H9 (cell line): ENCODE measurements around the gene MOB3B. TPM values are rescaled to one million over a fixed set of nuclear protein-coding genes. Genes with fewer than 3 reads are reported as not detected.
A peak's percentile ranks its signal among the peaks of the same experiment; 100 is the strongest.

ENCODE experiments used
- DNase-seq: peaks from one replicate; pipeline ENCODE4 v3.0.0-alpha.2; 2017
- H2AFZ ChIP-seq: one replicate; pipeline ENCODE4 v1.6.1; 2013; ENCODE audit warnings: mild to moderate bottlenecking, low read length, control low read depth, moderate library complexity
- H2AK5ac ChIP-seq: 2 replicates; pipeline ENCODE4 v1.6.1; 2013; ENCODE audit warnings: low read length, control low read depth, mixed read lengths; ENCODE audit not compliant: insufficient read length
- H2BK120ac ChIP-seq: one replicate; pipeline ENCODE4 v1.6.1; 2013; ENCODE audit warnings: low read depth, mild to moderate bottlenecking, low read length, control low read depth, inconsistent platforms; ENCODE audit not compliant: poor library complexity, severe bottlenecking
- H2BK12ac ChIP-seq: 2 replicates; pipeline ENCODE4 v1.6.1; 2013; ENCODE audit warnings: low read length, control low read depth, mixed read lengths, low read depth; ENCODE audit not compliant: insufficient read length
- H2BK15ac ChIP-seq: 2 replicates; pipeline ENCODE4 v1.6.1; 2013; ENCODE audit warnings: low read depth, low read length, control low read depth
- H2BK20ac ChIP-seq: one replicate; pipeline ENCODE4 v1.6.1; 2013; ENCODE audit warnings: low read depth, mild to moderate bottlenecking, low read length, control low read depth, inconsistent platforms; ENCODE audit not compliant: poor library complexity, severe bottlenecking
- H2BK5ac ChIP-seq: 2 replicates; pipeline ENCODE4 v1.6.1; 2013; ENCODE audit warnings: low read length, control low read depth, mixed read lengths; ENCODE audit not compliant: insufficient read length
- H3K14ac ChIP-seq: 2 replicates; pipeline ENCODE4 v1.6.1; 2013; ENCODE audit warnings: low read length, control low read depth; ENCODE audit not compliant: insufficient read depth
- H3K18ac ChIP-seq: 2 replicates; pipeline ENCODE4 v1.6.1; 2013; ENCODE audit warnings: low read depth, mild to moderate bottlenecking, mixed read lengths, low read length, control low read depth; ENCODE audit not compliant: insufficient read length
- H3K23ac ChIP-seq: 2 replicates; pipeline ENCODE4 v1.6.1; 2013; ENCODE audit warnings: low read length, control low read depth, mixed read lengths, low read depth; ENCODE audit not compliant: insufficient read length
- H3K23me2 ChIP-seq: 2 replicates; pipeline ENCODE4 v1.6.1; 2013; ENCODE audit warnings: low read depth, mild to moderate bottlenecking, mixed read lengths, low read length, control low read depth; ENCODE audit not compliant: insufficient read length, poor library complexity, severe bottlenecking
- H3K27ac ChIP-seq: 2 replicates; pipeline ENCODE4 v1.5.1; 2013; ENCODE audit warnings: low read length, control low read depth, mixed read lengths, low read depth; ENCODE audit not compliant: insufficient read length
- H3K27me3 ChIP-seq: 2 replicates; pipeline ENCODE4 v1.6.1; 2013; ENCODE audit warnings: low read length, control low read depth, inconsistent platforms; ENCODE audit not compliant: insufficient read depth
- H3K4ac ChIP-seq: 2 replicates; pipeline ENCODE4 v1.6.1; 2013; ENCODE audit warnings: low read depth, mild to moderate bottlenecking, control low read depth, inconsistent platforms, low read length, moderate library complexity
- H3K4me1 ChIP-seq: 2 replicates; pipeline ENCODE4 v1.6.1; 2013; ENCODE audit warnings: low read length, control low read depth, inconsistent platforms; ENCODE audit not compliant: insufficient read depth
- H3K4me2 ChIP-seq: 2 replicates; pipeline ENCODE4 v1.6.1; 2013; ENCODE audit warnings: low read length, control low read depth, mixed read lengths; ENCODE audit not compliant: insufficient read length, insufficient read depth
- H3K56ac ChIP-seq: 2 replicates; pipeline ENCODE4 v1.6.1; 2013; ENCODE audit warnings: low read depth, mild to moderate bottlenecking, mixed read lengths, low read length, control low read depth; ENCODE audit not compliant: insufficient read length
- H3K79me1 ChIP-seq: 2 replicates; pipeline ENCODE4 v1.6.1; 2013; ENCODE audit warnings: low read depth, mild to moderate bottlenecking, moderate library complexity, low read length, control low read depth, inconsistent platforms; ENCODE audit not compliant: insufficient read depth, poor library complexity, severe bottlenecking
- H3K79me2 ChIP-seq: 2 replicates; pipeline ENCODE4 v1.6.1; 2013; ENCODE audit warnings: low read length, control low read depth, inconsistent platforms; ENCODE audit not compliant: insufficient read depth
- H3K9ac ChIP-seq: 2 replicates; pipeline ENCODE4 v1.6.1; 2013; ENCODE audit warnings: low read length, control low read depth, mixed read lengths; ENCODE audit not compliant: insufficient read length; ENCODE audit errors: extremely low read depth
- H3K9me3 ChIP-seq: one replicate; pipeline ENCODE4 v1.6.1; 2013; ENCODE audit warnings: low read depth, low read length, inconsistent platforms; ENCODE audit not compliant: control insufficient read depth
- H3T11ph ChIP-seq: one replicate; pipeline ENCODE4 v1.6.1; 2013; ENCODE audit warnings: mild to moderate bottlenecking, low read length, control low read depth, inconsistent platforms
- H4K20me1 ChIP-seq: one replicate; pipeline ENCODE4 v1.6.1; 2013; ENCODE audit not compliant: control insufficient read depth, insufficient read length, insufficient read depth
- H4K5ac ChIP-seq: 2 replicates; pipeline ENCODE4 v1.6.1; 2013; ENCODE audit warnings: low read depth, mild to moderate bottlenecking, mixed read lengths, low read length, control low read depth; ENCODE audit not compliant: insufficient read length
- H4K8ac ChIP-seq: replicated peaks from 2 replicates; pipeline ENCODE4 v1.6.1; 2013; ENCODE audit warnings: low read length, control low read depth, mixed read lengths, low read depth; ENCODE audit not compliant: insufficient read length
- H4K91ac ChIP-seq: 2 replicates; pipeline ENCODE4 v1.6.1; 2013; ENCODE audit warnings: low read depth, mild to moderate bottlenecking, moderate library complexity, mixed read lengths, low read length, control low read depth; ENCODE audit not compliant: insufficient read length
- H3K27ac Mint-ChIP-seq, 3 experiments: 2 replicates in 2 of 3; 3 replicates in 1 of 3; pipeline ENCODE4 v1.8.0; 2020 to 2021; ENCODE audit warnings: mixed read lengths in 3 of 3, mild to moderate bottlenecking in 1 of 3, moderate library complexity in 1 of 3
- H3K27me3 Mint-ChIP-seq: 2 replicates; pipeline ENCODE4 v1.8.0; 2021; ENCODE audit warnings: low read depth, mild to moderate bottlenecking, moderate library complexity, mixed read lengths
- H3K36me3 Mint-ChIP-seq, 3 experiments: 2 replicates in 2 of 3; 3 replicates in 1 of 3; pipeline ENCODE4 v1.8.0; 2020 to 2021; ENCODE audit warnings: low read depth in 3 of 3, mixed read lengths in 3 of 3; ENCODE audit not compliant: insufficient read depth in 1 of 3
- H3K4me1 Mint-ChIP-seq, 2 experiments: 2 replicates each; pipeline ENCODE4 v1.8.0; 2020; ENCODE audit warnings: mixed read lengths in 2 of 2
- H3K4me3 Mint-ChIP-seq, 2 experiments: 2 replicates in 1 of 2; 3 replicates in 1 of 2; pipeline ENCODE4 v1.8.0; 2020 to 2021; ENCODE audit warnings: mild to moderate bottlenecking in 2 of 2, mixed read lengths in 2 of 2, moderate library complexity in 1 of 2
- H3K9me3 Mint-ChIP-seq, 2 experiments: 2 replicates in 1 of 2; 3 replicates in 1 of 2; pipeline ENCODE4 v1.8.0; 2020; ENCODE audit warnings: mild to moderate bottlenecking in 2 of 2, mixed read lengths in 2 of 2, moderate library complexity in 1 of 2
- CTCF ChIP-seq: fragments of 200-600 bp; sonication (generic); conservative IDR thresholded peaks from 3 replicates; pipeline ENCODE4 v1.8.0; 2021; ENCODE audit warnings: antibody characterized with exemption, mild to moderate bottlenecking
- WGBS: extraction: QIAGEN DNeasy Blood & Tissue Kit; methylation state at CpG from one replicate; pipeline ENCODE4 v1.1.7; 2013; ENCODE audit warnings: missing lambda C conversion rate, low lambda C conversion rate, mixed read lengths; ENCODE audit not compliant: insufficient read length; ENCODE audit errors: extremely low coverage; 5-methylcytosine and 5-hydroxymethylcytosine counted together
- total RNA-seq: library from RNA; stranded (reverse); gene quantifications from 2 replicates; pipeline ENCODE4 v1.2.1, GENCODE V29; 2021

MOB3B gene
- total RNA-seq, 1 experiment from 2014 or later, result 9.8 TPM

- Histone ChIP-seq H4K20me1 (no peaks in the 10 kb centered on the region), H3K79me2 (no peaks in the 10 kb centered on the region), H3K27me3 (no peaks in the 10 kb centered on the region), H3K27ac (no peak overlapping the region), H3K9ac (no peak overlapping the region), H3K9me3 (no peaks in the 10 kb centered on the region), H3K56ac (no peak overlapping the region), H3K23me2 (no peaks in the 10 kb centered on the region), H2BK120ac (no peak overlapping the region), H3T11ph (no peak overlapping the region), H3K4me2 (no peak overlapping the region), H3K14ac (no peak overlapping the region), H2AFZ (no peak overlapping the region), H3K4me1 (peaks cover 6% of the 10 kb centered on the region; the same call in 1 of the 2 replicates), H3K4ac (no peak overlapping the region), H3K79me1 (no peaks in the 10 kb centered on the region), H2BK20ac (no peak overlapping the region), H4K91ac (no peak overlapping the region), H2BK5ac (no peak overlapping the region), H2BK12ac (no peak overlapping the region), H4K8ac (no peak overlapping the region), H3K18ac (no peak overlapping the region), H2AK5ac (no peak overlapping the region), H3K23ac (no peak overlapping the region), H2BK15ac (no peak overlapping the region), H4K5ac (no peak overlapping the region)
- no peak for TF ChIP-seq CTCF
- Mint-ChIP-seq H3K27ac (peak overlapping the region in 1 of 3 experiments; percentile 19; a peak in 1 of 7 replicates), H3K9me3 (no peaks in the 10 kb centered on the region), H3K4me3 (no peak overlapping the region), H3K36me3 (no peaks in the 10 kb centered on the region), H3K4me1 (peaks cover 45 to 58% of the 10 kb centered on the region in 2 experiments), H3K27me3 (no peaks in the 10 kb centered on the region)
- no peak for DNase-seq
- no CpG with 5 or more reads among the region's 9 CpGs for WGBS
These were observed 138.3 kb downstream of the MOB3B start for GRCh38 chr9:27391040-27391895.
